Stimulated activated CD4-positive, alpha-beta T cell treated with anti-CD3 and anti-CD28 coated beads, TNF-alpha, amount 100 ng/mL, for 4 hours (primary cell): ENCODE results near the gene ZNF280A.
"Not testable (repeated sequence)": the region's sequence is repeated elsewhere in the genome, so short reads cannot be mapped to it uniquely, and the experiment has no call there.

Experiments
- DNase-seq, 3 experiments: peaks; one replicate each; pipeline ENCODE4 v3.0.0-alpha.2; 2020; ENCODE audit warnings: low read depth in 3 of 3

Gene ZNF280A

DNA sequence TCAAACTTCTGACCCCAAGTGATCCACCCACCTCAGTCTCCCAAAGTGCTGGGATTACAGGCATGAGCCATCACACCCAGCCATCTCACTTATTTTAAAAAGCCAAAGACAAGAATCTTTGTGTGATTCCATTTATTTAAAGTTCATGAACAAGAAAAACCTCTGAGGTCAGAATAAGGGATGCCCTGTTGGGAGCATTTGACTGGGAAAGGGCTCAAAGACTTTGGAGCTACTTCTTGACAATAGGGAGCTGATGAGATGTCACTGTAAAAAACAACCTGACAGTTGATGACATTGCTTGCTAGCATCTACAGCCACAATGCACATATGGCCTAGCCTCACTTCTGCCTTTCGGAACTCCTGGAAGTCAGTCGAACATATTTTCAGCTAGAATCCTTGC, 6.5 kb downstream of the ZNF280A start:
- DNase-seq, result no peak

DNA sequence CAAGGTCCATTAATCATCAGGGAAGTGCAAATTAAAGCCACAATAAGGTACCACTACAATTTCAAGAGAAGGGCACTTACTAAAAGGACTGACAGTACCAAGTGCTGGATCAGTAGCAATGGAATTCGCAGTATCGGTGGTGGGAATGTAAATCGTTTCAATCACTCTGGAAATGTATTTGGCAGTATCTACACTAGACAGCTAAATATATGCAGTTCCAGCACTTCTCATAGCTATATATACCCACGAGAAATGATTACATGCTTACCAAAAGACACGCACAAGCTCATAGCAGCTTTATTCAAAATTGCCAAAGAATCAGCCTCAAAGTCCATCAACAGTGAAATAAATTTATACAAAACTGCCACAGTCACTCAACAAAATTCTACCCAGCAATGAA, 7.1 kb downstream of the ZNF280A start:
- DNase-seq, result no peak

DNA sequence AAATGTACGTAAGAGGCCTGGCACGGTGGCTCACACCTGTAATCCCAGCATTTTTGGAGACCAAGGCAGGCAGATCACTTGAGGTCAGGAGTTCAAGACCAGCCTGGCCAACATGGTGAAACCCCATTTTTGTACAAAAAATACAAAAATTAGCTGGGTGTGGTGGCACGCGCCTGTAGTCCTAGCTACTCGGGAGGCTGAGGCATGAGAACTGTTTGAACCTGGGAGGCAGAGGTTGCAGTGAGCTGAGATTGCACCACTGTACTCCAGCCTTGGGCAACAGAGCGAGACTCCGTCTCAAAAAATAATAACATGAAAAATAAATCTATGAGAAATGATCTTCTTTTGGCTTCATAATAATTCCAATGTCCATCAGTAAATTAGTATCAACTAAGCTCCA, 9.2 kb downstream of the ZNF280A start:
- DNase-seq, result not testable (repeated sequence)

DNA sequence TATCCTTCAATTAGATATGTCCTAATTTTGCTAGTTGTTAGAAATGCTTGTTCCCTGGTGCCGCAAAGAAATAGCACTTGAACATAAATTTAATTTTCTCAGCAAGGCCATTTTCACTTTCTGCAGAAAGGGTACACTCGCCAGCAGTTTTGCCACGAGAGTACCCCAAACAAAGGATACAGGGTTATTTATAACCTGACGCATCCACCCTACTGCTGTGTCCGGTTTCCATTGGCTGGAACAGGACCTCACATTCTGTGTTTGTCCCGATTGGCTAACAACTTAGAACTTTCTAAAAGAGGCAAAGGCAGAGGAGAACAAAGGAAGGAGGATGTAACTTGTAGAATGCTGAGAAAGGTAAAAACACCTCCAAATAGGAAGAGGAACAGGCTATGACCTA, 10.2 kb downstream of the ZNF280A start:
- DNase-seq, result not testable (repeated sequence)

DNA sequence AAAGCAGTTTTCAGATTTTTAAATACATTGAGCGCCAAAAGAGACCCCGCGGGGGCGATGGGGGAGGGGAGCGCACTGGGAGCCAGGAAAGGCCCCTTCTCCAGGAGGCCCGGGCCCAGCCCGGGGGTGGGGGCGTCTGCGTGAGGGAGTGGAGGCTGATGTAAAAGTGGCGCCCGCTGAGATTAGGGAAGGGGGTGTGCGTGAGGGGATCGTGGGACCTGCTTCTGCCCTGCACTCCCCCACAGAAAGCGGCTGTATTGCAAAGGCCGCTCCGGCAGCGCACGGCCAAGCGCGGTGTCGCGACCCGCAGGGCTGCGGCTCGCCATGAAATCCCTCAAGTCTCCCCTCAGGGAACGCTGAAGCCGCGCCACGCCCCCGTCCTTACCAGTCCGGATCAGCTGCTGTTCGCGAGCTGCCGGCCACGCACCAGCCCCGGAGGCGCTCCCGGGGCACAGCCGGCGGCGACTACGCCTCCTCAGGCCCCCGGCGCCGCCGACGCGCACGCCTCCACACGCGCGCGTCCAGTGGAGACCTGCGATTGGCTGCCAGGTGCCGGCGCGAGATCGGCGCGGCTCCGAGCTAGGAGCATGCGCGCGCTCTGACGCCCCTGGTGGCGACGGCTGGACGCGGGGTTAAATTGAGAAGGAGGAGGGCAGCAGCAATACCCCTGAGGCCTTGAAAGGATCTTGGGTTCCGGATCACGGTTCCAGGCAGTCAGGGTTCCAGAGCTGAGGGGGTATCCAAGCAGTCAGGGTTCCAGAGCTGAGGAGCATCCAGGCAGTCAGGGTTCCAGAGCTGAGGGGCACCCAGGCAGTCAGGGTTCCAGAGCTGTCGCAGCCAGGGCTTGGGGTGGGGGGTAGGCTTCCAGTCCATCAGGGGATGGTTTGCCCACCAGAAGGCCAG, 11.5 kb downstream of the ZNF280A start, which contains the start of gene ZNF280B:
Gene ZNF280B (minus strand): TSS at position 469 of the 903 bp plus-strand sequence. CDS start 19,344 bp downstream, outside the sequence.
- peak; percentile 52 to 73 (median 68) for DNase-seq

DNA sequence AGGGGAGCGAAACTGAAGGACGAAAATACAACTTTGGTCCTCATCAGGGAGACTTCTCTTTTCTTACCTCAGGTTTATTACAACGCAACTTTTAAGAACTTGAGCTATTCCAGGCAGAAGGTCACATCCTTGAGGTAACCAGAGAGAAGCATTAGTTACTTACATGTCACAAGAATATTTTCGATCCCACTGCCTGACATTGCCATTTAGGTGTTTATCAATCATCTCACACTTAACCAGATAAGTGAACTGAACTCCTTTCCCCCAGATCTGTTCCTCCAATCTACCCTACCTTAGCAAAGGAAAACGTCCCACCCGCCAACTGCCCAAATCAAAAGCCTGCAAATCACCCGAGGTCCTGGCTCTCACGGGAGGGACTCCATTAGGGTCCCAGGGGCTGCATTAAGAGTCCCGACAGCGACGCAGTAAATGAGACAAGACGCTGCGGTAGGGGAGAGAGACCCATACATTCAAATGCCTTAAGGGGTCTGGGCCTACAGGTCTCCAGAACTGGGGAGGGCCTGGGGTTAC, 12.3 kb downstream of the ZNF280A start:
- DNase-seq, result no peak

DNA sequence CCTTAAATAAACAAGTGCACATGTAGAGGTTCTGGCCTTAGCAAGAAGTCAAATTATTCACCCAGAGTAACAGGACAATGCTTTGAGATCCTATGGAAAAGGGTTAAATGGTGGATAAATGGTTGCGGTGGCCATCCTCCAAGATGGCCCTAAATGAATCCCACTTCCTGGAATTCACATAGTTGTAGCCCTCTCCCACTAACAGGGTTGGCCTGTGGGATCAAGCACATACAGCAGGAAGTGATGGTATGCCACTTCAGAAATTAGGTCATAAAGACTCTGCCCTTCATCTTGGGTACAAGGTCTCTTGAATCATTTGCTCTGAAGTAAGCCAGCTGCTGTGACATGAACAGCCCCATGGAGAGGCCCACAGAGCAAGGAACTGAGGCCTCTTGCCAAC, 13.3 kb downstream of the ZNF280A start:
- no peak for DNase-seq

DNA sequence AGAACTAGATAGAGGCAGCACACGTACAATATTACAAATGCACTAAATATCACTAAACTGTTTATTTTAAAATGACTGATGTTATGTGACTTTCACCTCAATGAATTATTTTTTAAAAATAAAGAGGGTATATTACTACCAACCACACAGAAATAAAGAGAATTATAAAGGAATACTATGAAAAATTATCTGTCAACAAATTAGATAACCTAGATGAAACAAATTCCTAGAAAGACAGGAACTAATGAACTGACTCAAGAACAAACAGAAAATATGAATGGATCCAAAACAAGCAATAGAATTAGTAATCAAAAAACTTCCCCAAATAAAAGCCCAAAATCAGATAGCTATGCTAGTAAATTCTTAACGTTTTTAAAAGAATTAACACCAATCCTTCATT, 21.8 kb downstream of the ZNF280A start:
- DNase-seq, result no peak

DNA sequence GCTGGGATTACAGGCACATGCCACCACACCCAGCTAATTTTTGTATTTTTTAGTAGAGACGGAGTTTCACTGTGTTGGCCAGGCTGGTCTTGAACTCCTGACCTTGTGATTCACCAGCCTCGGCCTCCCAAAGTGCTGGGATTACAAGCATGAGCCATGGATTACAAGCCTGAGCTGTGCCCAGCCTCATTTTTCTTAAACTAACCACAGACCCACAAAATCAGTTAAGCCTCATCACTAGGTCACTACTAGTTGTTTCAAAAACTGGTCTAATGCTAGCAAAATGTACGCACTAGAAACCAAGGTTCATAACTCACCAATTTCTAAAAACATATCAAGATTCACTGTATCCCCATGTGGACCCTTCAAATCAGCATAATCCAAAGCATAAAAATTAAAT, 28.5 kb downstream of the ZNF280A start:
- not testable (repeated sequence) for DNase-seq

DNA sequence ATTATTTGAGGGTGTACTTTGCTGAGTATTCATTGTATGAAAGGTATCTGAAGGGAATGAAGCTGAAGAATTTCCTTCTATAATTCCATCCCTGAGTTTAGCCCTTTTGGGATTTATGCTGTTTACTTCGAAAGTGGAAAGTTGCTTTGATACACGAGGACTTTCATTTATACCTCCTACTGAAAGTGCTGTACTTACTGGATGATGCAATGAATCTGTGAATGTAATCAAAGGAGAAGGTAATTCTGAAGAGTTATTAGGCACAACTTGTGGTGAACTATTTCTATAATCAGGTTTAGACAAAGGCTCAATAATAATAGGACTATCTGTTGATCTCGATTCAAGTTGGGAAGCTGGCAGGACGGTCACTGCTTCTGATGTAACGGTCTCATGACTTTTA, 31.3 kb downstream of the ZNF280A start:
- no peak for DNase-seq

DNA sequence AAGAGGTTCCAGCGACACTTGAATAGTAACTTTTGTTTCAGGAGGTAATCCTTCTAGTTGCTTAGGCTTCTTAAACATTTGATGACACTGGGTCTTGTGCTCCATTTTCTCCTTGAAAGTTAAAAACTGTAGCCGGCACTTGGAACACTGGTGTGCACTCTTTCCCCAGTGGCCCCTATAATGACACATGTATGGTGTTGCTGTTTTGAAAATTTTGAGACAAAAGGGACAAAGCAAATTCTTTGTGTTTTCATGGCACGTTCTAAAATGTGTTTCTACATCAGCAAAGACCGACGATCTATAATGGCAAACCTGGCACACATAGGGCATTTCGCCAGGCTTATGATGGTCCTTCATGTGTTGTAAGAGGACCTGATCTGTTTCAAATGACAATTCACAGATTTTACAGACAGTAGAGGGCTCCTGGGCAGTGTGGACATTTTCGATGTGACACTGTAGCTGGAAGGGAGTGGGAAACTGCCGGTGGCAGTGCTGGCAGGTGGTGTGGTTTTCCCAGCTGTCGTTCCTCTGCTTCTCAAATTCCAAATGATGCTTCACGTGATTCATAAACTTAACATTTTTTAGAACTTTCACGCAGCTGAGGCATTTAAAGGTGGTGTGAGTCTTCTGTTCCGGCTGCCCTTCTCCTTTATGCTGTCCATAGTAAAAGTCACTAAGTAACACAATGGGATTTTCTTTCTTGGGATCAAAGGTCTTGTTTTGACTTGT, 32.0 kb downstream of the ZNF280A start:
- DNase-seq, result no peak

DNA sequence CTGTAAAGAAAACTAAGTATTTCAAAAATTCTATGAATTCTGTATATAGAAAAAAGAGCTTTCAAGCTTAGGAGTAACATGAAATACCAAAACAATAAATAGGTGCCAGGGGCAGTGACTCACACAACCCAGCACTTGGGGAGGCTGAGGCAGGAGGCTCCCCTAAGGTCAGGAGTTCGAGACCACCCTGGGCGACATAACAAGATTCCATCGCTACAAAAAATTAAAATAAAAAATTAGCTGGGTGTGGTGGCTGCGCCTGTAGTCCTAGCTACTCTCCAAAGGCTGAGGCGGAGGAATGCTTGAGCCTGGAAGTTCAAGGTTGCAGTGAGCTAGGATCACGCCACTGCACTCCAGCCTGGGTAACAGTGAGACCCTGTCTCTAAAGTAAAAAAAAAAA, 33.0 kb downstream of the ZNF280A start:
- no peak for DNase-seq

DNA sequence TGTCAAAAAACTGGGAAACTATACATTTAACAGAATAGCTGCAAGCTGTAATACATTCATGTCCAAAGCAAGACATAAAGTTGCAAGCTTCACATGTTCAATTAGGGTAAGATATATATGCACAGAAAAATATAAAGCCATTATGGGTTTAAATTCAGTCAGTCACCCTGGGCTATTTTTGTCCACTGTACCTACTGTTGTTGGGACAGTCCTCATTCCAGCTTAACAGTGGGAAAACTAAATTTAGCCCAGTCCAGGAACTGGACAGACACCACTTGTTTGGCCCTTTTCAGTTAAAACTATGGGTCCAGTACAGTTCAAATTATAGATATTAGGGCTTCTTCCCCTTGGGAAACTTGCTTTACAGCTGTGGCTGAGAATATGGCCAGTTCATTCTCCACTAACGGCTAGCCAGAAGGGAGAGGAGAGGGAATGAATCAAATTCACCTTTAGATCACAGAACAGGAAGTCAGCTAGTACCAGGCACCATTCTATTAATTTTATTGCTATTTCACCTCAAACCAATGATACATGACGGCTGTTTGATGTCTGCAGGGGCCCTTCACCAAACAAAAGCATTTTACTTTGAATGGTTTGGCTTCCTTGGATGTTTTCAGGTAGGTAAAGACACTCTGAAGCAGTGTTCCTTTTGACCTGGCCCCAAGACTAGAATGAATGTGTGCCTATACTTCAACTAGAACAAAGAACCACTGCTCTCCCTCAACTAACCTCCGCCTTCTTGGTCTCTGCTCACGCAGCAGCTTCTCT, 33.8 kb downstream of the ZNF280A start:
- no peak for DNase-seq

DNA sequence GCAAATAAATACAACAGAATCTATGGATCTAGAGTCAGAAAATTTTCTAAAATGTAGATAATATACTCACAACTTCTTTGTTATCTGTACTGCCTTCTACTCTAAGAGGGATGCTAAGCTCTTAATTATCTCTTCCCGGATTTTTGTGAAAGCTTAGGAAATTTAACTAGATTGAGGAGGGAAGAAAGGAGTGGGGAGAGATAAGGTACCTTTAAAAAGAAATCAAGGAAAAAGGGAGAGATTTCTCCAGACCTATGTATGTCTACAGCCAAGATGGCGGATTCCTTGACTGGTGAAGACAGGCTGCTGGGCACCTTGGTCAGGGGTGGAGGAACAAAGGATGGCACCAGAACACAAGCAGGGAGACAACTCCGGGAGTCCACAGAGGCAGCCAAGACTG, 34.5 kb downstream of the ZNF280A start:
- no peak for DNase-seq

DNA sequence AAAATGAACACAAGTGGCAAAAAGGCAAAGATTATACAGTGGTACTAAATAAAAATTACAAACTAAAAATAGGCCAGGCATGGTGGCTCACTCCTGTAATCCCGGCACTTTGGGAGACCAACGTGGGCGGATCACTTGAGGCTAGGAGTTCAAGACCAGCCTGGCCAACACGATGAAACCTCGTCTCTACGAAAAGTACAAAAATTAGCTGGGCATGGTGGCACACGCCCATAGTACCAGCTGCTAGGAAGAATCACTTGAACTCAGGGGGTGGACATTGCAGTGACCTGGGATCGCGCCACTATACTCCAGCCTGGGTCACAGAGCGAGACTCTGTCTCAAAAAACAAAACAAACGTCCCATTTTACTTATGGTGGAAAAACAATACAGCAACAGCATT, 36.0 kb downstream of the ZNF280A start:
- DNase-seq, result no peak

DNA sequence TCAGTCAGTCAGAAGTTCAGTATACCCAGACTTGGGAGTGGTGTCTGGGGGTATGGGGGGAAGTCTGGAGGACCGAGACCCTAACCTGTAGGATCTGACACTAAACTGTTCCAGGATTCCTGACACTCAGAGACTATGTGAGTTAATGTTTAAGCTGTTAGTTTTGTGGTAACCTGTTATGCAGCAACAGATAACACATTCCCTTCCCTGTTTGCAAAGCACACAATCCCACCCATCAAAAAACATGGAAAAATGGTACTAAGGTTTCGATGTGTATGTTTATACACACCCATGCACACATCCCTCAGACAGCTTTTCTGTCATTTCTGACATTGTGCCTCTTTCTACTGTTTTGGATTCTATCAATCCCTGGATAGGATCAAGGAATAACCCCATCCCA, 39.1 kb downstream of the ZNF280A start:
- no peak for DNase-seq

DNA sequence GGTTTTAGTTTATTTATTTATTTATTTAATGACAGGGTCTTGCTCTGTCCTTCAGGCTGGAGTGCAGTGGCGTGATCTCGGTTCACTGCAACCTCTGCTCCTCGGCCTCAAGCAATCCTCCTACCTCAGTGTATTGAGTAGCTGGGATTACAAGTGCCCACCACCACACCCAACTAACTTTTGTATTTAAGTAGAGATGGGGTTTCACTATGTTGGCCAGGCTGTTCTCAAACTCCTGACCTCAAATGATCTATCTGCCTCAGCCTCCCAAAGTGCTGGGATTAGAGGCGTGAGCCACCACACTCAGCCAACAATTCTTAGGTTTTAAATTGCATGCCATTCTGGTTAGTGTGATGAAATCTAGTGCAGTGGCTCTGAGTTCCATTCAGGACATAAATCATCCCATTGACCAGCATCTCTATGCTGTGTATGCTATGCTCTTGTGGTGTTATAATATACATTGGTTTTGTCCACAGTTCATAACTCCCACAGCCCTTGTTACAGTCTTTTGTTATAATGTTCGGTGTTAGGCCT, 40.0 kb downstream of the ZNF280A start:
- no peak for DNase-seq

DNA sequence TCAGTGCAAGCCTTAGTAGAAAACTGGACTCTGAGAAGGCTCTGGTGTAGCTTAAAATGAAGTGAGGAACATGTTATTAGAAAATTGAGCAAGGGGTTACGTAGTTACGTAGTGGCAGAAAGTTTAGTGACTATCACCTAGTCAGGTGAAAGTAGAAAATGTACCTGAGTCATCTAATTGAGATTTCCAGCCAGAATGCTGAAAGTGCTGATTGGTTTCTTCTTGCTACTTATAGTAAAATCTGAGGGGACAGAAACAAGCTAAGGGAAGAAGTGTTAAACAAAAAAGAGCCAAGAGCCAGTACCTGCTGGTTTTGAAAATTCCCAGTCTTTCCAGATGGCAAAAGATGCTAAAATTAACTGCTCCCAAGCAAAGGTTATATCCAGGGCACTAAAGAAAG, 41.0 kb downstream of the ZNF280A start:
- DNase-seq, result no peak

DNA sequence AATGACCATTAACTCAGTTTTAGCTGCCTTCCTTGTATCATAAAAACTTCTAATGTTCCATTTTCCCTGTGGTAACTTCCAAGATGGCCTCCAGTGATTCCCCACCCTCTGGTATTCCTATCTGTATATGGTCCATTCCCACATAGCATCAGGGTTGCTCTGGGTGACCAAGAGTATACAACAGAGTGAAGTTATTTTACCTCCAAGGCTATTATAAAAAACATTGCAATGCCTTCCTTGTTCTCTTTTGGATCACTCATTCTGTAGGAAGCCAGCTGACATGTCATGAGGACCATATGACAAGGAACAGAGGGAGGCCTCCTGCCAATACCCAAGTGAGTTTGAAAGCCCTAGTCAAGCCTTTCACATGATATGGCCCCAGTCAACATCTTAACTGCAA, 41.6 kb downstream of the ZNF280A start:
- no peak for DNase-seq

DNA sequence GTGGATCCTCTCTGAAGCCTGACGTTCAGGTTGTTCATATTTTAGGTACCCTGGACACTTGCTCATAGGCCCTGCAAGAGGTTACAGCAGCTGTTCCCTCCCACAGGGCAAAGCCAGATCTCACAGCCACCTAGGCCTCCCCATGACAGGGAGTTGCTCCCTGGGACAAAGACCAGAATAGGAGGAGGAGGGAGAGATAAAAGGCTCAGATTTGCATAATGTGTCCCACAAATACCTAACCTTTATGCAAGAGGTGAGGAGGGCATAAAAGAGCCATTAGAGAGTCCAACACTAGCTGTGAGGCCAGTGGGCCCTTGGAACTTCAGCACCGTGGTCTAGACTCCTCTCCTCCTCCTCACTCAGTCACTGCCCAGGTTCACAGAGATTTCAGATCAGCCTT, 45.3 kb downstream of the ZNF280A start:
- DNase-seq, result no peak

DNA sequence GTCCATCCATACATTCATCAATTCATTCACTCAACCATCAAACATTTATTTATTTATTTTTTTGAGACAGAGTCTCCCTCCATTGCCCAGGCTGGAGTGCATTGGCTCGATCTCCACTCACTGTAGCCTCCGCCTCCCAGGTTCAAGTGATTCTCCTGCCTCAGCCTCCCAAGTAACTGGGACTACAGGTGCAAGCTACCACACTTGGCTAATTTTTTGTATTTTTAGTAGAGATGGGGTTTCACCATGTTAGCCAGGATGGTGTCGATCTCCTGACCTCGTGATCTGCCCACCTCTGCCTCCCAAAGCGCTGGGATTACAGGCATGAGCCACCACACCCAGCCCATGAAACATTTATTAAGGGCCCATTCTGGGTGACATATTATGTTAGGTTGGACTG, 49.0 kb downstream of the ZNF280A start:
- not testable (repeated sequence) for DNase-seq

DNA sequence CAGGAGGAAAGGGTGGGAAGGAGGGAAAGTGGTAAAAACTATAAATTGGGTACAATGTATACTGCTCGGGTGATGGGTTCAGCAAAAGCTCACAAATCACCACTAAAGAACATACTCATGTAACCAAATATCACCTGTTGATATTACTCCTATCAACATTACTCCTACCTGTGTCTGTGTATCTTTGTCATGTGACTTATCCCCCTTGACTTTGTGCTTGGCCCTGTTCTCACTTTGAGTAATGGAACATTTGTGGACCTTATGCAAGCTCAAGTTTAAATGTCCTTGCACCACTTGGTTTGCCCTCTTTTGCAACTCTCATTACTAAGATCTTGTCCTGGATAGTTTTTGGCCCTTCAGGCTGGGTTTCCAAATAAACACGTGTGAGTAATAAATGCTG, 50.5 kb downstream of the ZNF280A start:
- DNase-seq, result no peak
